HTR-8/SVneo (cell line): ENCODE data around the gene MEX3D.
A peak's percentile ranks its signal among the peaks of the same experiment; 100 is the strongest.

Experiments
- DNase-seq: peaks from one replicate; pipeline ENCODE4 v3.0.0; 2011; ENCODE audit warnings: low spot score, mixed read lengths; ENCODE audit not compliant: insufficient read length
- FAIRE-seq: peaks from 2 replicates; lab custom pipeline; 2011; peaks lifted over from hg19 to GRCh38; lab: Jason Lieb, UNC

Gene MEX3D

DNA sequence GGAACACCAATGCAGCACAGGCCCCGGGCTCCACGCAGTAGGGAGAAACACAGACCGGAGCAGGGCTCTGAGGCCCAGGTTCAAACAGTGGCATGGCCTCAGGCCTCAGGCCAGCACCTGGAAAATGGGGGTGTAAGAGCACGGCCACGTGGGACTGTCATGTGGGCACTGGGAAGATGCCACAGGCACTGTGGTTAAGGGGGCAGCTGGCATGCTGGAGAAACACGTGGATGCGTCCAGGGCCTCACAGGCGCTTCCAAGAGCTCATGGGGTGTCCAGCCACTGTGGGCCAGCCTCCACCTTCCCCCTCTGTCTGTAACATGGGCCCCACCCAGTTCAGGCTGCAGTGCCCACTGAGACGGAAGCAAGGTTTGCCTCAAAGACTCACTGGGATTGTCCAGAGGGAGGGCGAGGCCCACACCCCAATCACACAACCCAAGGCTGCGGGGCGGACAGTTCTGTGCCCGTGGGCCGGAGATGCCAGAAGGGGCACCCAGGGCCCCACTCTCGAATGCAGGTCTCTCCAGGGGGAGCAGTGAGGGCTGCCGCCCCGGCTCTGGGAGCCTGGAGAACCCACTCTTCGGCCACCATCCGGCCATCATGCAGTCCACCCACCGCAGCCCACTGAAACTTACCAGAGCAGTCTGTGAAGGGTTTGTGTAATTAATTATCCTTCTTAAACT is 30.8 kb upstream of the MEX3D start:
- no peak for FAIRE-seq
- DNase-seq: no peak

DNA sequence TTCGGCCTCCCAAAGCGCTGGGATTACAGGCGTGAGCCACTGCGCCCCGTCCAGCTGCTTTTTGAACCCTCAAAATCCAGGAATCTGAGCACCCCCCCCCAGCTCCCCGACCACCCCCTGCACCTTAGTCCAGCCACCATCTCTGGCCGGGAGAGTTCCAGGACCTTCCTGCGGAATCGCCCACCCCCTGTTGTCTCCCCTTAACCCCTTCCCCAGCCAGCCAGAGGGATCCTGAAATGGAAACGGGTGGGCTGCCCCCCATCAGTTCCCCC is 25.3 kb upstream of the MEX3D start:
- no peak for DNase-seq
- FAIRE-seq: no peak

DNA sequence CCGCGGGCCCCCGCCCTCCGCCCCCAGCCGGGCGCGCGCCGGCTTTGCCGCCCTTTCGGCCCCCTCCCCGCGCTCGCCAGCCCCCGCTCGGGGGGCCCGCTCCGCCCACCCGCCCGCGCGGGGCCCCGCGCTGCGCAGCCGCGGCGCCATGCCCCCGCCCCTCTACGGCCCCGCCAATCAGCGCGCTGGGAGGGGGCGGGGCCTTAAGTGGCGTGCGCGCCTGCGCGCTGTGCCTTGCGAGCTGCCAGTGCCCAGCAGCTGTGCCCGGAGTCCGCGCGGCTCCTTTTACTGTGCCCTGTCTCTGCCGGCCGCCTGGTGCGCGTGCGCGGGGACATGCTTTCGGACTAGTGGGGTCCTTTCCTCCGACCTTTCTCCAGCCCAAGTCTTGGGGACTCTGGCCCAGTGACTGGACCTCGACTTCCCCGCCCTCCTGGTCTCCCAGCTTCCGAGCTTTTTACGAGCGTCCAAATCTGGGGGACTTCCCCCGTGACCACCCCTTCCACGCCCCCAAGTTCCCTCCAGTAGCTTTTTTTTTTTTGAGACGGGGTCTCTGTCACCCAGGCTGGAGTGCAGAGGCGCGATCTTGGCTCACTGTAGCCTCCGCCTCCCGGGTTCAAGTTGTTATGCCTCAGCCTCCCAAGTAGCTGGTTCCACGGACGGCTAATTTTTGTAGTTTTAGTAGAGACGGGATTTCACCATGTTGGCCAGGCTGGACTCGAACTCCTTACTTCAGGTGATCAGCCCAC is 24.8 kb upstream of the MEX3D start, which contains the start of gene MBD3:
Gene MBD3, minus strand, starts transcription at position 111 of the 746 bp plus-strand sequence. CDS start 234 bp downstream, outside the sequence.
- FAIRE-seq: peak; percentile 78
- peak; percentile 92 for DNase-seq

DNA sequence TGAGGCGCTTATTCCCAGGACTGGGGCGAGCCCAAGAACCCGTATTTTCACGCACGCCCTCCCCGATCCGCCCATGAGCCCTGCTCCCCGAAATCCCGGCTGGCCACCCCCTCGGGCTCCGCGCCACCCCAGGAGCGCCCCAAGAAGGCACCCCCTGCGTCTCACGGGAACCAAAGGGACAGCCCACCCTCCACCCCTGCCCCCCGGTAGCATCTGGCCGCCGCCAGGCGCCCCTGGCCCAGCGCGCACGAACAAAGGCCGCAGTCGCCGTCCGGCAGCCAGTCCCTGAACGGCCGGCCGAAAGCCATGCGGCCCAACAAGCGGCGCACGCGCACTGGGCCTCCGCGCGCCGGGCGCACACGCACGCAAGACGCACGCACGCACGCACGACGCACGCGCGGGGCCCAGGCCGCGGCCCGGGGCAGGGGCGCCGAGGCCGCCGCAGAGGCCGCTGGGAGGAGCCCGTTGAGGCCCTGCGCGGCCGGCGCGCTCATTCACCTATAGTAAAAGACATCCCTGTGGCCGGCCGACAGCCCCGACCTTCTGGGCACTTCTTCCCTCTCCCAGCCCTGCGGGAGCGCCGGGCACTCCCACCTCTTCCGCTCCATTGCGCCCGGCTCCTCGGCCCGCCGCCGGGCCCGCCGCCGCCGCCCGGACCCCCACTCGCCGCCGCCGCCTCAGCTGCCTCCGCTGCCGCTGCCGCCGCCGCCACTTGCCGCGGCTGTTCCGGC is 24.1 kb upstream of the MEX3D start:
- peak; percentile 80 for DNase-seq
- FAIRE-seq: peak; percentile 40

DNA sequence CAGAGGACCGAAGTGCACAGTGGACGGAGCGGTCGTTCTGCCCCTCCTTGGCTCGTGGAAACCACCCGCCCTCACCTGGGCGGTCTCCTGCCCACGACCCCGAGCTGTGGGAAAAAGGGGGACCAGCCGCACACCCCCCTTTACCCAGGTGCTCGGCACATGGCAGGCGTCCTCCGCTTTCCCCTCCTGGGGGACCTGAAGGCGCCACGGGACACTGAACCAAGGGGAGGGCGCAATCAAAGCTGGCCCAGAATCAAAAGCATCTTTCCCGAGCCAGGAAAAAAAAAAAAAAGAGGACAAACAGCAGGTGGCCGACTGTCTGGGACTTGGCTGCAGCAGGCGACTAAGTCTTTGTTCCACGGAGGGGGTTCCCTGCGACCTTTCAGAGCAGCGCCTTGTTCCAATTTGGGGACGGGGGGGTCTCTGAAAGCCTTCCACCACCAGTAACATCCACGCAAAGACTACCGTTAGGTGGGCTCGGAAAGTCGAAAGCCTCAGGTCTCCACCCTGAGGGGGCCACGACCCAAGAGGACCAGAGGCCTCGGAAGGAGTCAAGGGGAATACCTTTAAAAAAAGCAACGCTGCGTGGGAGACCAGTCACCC is 23.4 kb upstream of the MEX3D start:
- no peak for FAIRE-seq
- DNase-seq: no peak

DNA sequence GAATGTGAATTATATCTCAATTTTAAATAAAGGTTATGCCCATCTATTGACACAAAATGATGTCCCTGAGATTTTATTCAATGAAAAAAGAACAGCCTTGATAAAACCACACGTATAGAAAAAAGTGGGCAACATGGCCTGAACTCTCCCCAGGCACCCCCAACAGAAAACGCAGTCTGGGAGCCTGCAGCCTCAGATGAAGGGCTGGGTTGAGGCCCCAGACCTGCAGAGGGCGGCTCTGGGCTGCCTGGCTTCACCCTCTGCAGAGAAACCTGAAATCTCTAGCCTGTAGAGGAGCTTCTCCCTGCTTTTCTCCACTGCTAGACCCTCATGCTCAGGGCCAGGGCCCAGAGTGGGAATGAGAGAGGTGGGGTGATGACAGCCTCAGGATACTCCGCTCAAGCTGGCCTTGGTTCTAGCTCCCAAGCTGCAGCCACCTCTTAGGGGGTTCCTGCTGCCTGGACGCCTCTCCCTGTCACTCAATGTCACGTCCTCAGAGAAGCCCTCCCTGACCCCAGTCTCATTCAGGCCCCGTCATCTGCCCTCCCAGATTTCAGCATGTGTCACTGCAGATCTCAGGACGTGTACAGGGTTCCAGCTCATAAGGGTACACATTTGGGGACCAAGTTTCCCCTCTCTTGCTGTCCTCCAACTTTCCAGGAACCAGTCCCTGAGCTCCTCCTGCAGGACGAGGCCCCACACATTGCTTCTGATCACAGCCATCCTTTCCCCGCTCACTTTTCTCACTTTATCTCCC is 22.7 kb upstream of the MEX3D start:
- FAIRE-seq (no peak), DNase-seq (no peak)

DNA sequence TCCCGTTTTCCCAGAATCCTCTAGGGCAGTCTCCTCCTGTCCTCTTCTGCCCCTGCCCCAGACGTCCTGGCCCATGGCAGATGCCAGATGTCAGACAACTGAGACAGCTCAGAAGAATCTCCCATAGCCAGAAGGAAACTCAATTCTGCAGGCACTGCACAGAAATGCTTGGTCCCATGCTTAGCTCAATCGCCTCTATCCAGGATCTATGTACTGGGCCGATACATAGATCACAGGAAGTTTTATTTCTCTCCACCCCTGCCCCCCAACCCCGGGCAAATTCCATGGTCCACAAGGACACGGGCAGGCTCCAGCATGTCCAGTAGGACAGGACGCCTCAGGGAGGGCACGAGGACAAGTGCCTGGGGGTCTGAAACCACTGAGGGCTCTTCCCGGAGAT is 19.7 kb upstream of the MEX3D start:
- FAIRE-seq: no peak
- DNase-seq: no peak

DNA sequence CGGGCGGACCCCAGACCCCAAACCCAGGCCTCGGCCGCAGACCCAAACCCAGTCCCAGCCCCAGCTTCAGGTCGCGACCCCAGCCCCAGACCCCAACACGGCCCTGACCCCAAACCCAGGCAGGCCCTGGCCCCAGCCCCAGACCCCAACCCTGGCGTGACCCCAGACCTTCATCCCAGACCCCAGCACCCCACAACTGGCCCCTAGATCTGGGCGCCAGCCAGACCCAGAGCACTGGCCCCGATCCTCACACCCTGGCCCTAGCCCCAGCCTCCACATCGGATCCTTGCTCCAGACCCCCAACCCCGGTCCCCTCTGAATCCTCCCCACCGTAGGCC is 17.1 kb upstream of the MEX3D start:
- DNase-seq (no peak), FAIRE-seq (no peak)

DNA sequence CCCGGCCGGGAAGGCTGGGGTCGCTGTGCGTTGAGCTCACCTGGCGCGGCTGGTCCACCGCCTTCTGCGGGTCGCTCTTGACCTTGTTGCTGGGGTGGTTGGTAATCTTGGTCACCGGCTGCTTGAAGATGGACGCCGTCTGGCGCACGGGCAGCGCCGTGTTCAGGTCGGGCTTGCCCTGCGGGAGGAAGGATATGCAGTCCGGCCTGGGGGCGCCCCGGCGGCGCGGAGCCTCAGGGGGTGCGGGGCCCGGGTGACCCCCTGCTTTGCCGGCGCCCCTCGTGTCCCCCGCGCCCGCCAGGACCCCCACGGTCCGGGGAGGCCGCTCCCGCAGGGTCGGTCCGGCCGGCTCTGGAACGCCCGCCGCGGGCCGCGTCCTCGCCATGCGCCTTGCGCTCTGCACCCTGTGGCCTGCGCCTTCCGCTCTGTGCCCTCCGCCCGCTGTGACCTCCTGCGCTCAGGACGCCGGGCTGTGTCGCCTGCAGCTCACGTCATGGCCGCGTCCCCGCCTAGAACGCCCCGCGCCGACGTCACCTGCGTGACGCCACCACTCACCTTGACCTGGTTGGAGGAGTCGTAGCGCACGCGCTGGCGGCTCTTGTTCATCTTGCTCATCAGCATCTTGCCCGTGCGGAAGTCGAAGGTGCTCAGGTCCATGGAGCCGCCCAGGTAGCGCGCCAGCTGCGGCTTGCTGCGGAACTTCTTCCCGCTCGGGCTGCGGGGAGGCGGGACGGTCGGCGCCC is 16.5 kb upstream of the MEX3D start:
- no peak for FAIRE-seq

DNA sequence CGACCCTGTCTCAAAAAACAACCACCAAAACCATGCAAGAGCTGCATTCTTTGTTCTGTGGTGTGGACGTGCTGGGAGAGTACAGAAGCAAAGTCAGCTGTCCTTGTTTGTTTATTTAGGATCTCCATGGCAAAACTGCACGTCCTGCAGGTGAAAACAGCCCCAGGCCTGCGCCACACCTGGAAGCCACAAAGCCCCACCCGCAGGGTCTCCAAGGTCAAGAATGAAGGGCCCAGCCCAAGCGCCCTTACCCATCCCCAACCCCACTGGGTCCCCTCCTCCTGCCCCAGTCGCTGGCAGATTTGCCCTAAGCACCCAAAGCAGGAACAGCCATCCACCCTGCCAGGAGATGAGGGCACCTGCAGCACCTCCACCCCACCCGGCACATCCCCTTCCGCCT is 14.1 kb upstream of the MEX3D start:
- DNase-seq: no peak
- no peak for FAIRE-seq

More for the DNA sequence above, 16.5 kb upstream of the MEX3D start:
- DNase-seq: no peak

DNA sequence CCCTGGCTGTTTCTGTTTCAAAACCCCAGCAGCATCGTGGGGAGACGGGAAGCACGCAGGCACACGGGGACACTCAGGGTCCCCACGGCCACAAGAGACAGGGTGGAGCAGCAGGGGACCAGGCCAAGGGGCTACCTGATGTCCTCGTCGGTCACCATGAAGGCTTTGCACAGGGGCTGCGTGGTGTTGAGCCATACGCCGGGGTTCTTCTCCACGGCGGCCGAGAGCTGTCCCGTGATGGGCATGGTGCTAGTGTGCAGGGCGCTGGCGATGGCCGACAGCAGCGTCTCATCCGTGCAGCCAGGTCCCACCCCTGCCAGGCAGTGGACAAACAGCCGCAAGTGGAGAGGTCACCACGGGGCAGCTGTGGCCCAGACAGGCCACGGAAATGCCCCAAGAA is 12.8 kb upstream of the MEX3D start:
- DNase-seq (no peak), FAIRE-seq (no peak)

DNA sequence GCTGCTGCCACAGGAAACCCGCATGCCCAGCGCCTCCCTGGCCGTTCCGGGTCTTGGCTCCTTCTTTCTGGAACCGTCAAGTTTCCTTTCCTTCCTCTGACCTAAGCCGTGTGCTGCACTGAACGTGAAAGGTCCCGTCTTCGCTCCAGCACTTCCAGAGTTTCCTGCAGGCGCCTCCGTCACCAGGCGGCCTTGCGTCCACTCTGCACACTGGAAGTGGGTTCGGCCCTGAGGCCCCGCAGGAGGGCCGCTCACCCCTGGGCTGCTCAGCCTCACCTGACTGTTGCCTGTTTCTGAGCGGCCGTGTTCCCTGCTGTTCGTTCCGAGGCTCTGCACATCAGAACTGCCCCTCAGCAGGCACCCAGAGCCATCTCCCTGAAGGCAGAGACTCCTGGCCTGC is 12.3 kb upstream of the MEX3D start:
- FAIRE-seq (no peak), DNase-seq (no peak)

DNA sequence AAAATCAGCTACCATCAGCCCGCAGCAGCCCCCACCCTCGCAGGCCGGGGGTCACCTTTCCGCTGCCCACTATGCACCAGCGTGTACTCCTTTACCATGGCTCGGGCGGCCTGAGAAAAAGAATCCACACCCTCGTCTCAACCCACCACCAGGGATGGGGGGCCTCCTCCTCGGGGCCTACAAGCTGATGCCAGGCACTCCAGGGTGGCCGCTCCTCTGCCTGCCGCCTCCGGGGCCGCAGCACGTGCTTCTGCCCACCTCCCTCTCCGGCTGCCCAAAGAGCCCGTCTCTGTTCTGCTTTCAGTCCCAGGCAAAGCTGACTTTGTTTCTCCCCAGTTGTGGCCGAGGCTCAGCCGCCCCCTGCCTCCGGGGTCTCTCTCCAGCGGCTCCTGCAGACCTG is 11.1 kb upstream of the MEX3D start:
- DNase-seq (no peak), FAIRE-seq (no peak)

DNA sequence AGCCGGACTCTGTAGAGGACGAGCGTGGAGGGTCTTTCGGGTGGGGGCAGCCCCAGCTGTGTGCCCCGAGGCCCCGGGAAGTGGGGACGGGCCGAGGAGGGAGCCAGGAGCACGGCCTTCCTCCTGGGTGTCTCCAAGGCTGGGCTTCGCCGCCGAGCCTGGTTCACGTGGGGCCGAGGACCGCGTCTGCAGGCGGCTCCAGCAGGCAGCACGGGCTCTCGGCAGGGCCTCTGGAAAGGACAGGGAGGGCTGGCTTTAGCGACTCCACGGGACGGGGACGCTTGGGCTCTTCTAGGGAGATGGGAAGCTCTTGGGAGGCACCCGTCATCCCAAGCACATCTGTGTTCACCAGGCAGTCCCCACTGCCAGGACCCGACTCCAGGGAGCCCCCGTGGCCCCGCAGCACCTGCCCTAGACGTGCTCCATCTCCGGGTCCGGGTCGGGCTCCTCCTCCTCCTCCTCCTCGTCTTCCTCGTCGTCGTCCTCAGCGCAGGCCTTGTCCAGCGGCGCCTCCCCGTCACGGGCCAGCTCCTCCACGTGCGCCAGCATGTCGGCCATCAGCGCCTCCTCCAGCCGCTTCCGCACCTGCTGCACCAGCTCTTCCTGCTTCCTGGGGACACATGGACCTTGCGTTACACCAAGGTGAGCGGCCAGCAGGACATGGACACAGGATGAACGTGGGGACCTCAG is 9.9 kb upstream of the MEX3D start:
- FAIRE-seq (no peak), DNase-seq (no peak)

DNA sequence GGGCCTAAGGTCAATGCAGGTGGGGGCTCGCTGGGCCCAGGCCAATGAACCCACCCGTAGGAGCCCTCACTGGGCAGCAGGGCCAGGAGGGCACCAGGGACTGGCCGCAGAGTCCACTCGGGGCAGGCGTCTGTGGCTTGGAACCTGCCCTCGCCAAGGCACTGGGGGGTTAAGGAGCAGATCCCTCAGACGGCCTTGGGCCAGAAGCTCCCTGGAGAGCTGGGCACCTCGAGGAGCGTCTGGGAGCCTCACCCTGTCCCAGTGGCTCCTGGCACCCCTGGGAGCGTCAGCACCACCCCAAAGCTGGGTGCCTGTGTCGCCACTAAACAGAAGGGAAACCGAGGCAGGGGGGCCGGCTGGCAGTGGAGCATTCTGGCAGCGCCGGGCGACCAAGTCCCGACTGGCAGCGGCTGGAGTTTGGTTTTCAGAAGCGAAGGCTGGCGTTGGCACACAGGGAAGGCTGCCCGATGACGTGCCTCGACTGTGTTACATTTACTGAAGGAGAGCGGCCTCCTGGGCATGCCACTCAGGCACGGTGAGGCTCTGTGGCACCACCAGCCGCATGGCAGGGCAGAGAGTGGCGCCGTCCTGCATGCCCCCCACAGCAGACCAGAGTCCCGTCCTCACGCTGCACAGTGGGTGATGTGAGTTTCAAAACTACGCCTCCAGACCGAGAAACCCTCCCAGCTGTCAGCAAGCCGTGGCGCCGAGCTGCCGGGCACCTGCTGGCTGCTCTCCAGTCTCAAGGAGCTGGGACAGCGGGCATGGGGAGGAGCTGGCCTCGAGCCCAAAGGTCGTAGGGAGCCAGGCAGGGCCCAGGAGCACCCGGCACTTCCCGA is 9.2 kb upstream of the MEX3D start:
- no peak for FAIRE-seq
- no peak for DNase-seq

DNA sequence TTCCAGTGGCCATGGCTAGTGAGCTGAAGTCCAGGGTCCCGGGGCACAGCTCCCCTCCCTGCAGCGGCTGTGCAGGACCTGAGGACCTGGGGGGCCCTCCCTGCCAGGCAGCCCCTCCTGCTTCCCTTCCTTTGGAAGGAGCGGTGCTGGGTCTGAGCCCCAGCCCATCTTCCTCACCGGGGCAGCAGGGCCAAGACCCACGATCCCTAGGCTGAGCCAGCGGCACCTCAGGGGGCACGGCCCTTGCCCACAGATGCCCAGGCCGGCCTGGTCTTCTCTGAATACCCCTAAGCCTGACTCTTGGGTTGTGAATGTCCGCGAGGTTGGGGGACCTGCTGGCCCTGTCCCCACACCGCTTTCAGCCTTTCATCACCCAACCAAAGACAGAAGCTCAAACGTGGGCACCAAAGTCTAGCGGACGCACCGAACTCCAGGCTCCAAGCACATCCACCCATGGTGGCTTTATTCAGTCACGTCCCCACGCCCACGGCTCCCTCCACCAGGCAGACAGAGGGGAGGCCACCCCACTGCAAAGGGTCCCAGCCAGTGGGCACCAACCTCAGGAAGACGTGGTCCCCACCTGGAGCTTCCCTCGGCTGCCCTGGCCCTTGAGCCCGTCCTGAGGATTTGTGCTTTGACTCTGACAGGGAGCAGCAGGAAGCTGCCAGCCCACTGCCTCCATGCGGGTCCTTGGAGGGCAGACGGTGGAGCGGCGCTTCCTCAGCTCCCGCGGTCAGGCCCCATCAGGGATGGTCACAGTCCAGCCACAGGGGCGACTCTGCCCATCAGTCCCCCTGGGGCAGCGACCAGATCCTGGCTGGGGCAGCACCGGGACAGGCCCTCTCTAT is 8.3 kb upstream of the MEX3D start:
- no peak for FAIRE-seq

More for the DNA sequence above, 8.3 kb upstream of the MEX3D start:
- DNase-seq: no peak
